Endothelial cell of umbilical vein (primary cell): ENCODE measurements around the gene AQP9. TPM values are rescaled to one million over a fixed set of nuclear protein-coding genes. Genes with fewer than 3 reads are reported as not detected.

Experiments used
- BruUV-seq: library from RNA; stranded (reverse); fragments of 400-500 nt; replicated peaks from 2 replicates; lab custom pipeline; 2021; lab: Mats Ljungman, UMichigan
- CTCF ChIA-PET: fragments of 300-600, 350-600 bp; sonication (Branson Sonifier 250); formaldehyde crosslinking; loops from one replicate; lab custom pipeline; 2021; ENCODE audit warnings: antibody characterized with exemption, inconsistent platforms; lab: Charles Lee
- POLR2A ChIA-PET: fragments of 300-600, 350-600 bp; sonication (Branson Sonifier 250); formaldehyde crosslinking; loops from one replicate; lab custom pipeline; 2021; ENCODE audit warnings: antibody characterized with exemption, inconsistent platforms; lab: Charles Lee
- DNase-seq: peaks from one replicate; pipeline ENCODE4 v3.0.0-alpha.2; 2011; ENCODE audit warnings: low read depth, low spot score
- FAIRE-seq: peaks from 2 replicates; lab custom pipeline; 2011; peaks lifted over from hg19 to GRCh38; lab: Jason Lieb, UNC
- H2AFZ ChIP-seq: 2 replicates; pipeline ENCODE4 v1.6.0; 2012; ENCODE audit warnings: low read depth, low read length, control low read depth, inconsistent platforms
- H3K27ac ChIP-seq: 2 replicates; pipeline ENCODE4 v1.5.1; 2011; ENCODE audit warnings: low read depth, mild to moderate bottlenecking, control low read depth, low read length, moderate library complexity; ENCODE audit not compliant: insufficient read depth
- H3K27me3 ChIP-seq, 2 experiments: 2 replicates each; pipeline versions ENCODE4 v1.6.0 to v1.6.1; 2011; ENCODE audit warnings: low read length in 2 of 2, mixed read lengths in 1 of 2; ENCODE audit not compliant: control insufficient read depth in 2 of 2, insufficient read depth in 2 of 2
- H3K36me3 ChIP-seq, 2 experiments: 2 replicates in 1 of 2; 3 replicates in 1 of 2; pipeline ENCODE4 v1.5.1; 2011; ENCODE audit warnings: low read length in 2 of 2, mild to moderate bottlenecking in 1 of 2, moderate library complexity in 1 of 2; ENCODE audit not compliant: control insufficient read depth in 2 of 2, insufficient read depth in 2 of 2; ENCODE audit errors: extremely low read depth in 1 of 2
- H3K4me1 ChIP-seq: 3 replicates; pipeline ENCODE4 v1.5.1; 2011; ENCODE audit warnings: mild to moderate bottlenecking, low read length; ENCODE audit not compliant: control insufficient read depth, insufficient read depth; ENCODE audit errors: extremely low read depth
- H3K4me2 ChIP-seq: 2 replicates; pipeline ENCODE4 v1.6.1; 2011; ENCODE audit warnings: low read length, control low read depth, mixed read lengths; ENCODE audit not compliant: insufficient read depth
- H3K4me3 ChIP-seq, 3 experiments: fragments of 200-600 bp in 1 of 3; sonication (generic), shearing (Covaris generic) in 1 of 3; replicated peaks in 1 of 3; 2 replicates each; pipeline ENCODE4 v1.5.1; 2011 to 2016; ENCODE audit warnings: control low read depth in 3 of 3, low read length in 3 of 3, mild to moderate bottlenecking in 2 of 3, inconsistent platforms in 1 of 3, low read depth in 1 of 3, moderate library complexity in 1 of 3; ENCODE audit not compliant: insufficient read depth in 1 of 3
- H3K79me2 ChIP-seq: 2 replicates; pipeline ENCODE4 v1.6.0; 2012; ENCODE audit warnings: low read length, inconsistent platforms; ENCODE audit not compliant: control insufficient read depth, insufficient read depth
- H3K9ac ChIP-seq: replicated peaks from 2 replicates; pipeline ENCODE3; 2011; ENCODE audit warnings: low read length, control low read depth; ENCODE audit not compliant: insufficient read depth; ENCODE audit errors: extremely low read depth
- H3K9me1 ChIP-seq: replicated peaks from 3 replicates; pipeline ENCODE4 v1.6.0; 2011; ENCODE audit warnings: mild to moderate bottlenecking, low read length; ENCODE audit not compliant: control insufficient read depth, insufficient read depth; ENCODE audit errors: extremely low read depth
- H3K9me3 ChIP-seq: replicated peaks from 2 replicates; pipeline ENCODE4 v1.5.1; 2012; ENCODE audit warnings: low read length, inconsistent platforms; ENCODE audit not compliant: control insufficient read depth, insufficient read depth
- H4K20me1 ChIP-seq: replicated peaks from 2 replicates; pipeline ENCODE3; 2011; ENCODE audit warnings: mild to moderate bottlenecking, low read length; ENCODE audit not compliant: control insufficient read depth, insufficient read depth; ENCODE audit errors: extremely low read depth
- EZH2 ChIP-seq: IDR thresholded peaks from 2 replicates; pipeline ENCODE4 v1.6.1; 2012; ENCODE audit warnings: borderline replicate concordance, low read depth, mild to moderate bottlenecking, moderate library complexity, low read length, inconsistent platforms; ENCODE audit not compliant: severe bottlenecking
- FOS ChIP-seq: IDR thresholded peaks from 2 replicates; pipeline ENCODE4 v1.6.1; 2011; ENCODE audit warnings: mild to moderate bottlenecking, low read length, moderate library complexity, borderline replicate concordance; ENCODE audit not compliant: insufficient read depth
- GATA2 ChIP-seq: IDR thresholded peaks from 2 replicates; pipeline ENCODE4 v1.7.0; 2011; ENCODE audit warnings: low read depth, mild to moderate bottlenecking, moderate library complexity, mixed read lengths, low read length; ENCODE audit not compliant: insufficient read length, insufficient read depth
- JUN ChIP-seq: IDR thresholded peaks from 2 replicates; pipeline ENCODE4 v1.6.1; 2011; ENCODE audit warnings: borderline replicate concordance, low read depth; ENCODE audit not compliant: insufficient read length, insufficient read depth
- MYC ChIP-seq: IDR thresholded peaks from one replicate; pipeline ENCODE4 v1.6.1; 2011; ENCODE audit warnings: mild to moderate bottlenecking, low read depth, low read length
- POLR2A ChIP-seq: IDR thresholded peaks from 2 replicates; pipeline ENCODE4 v1.6.1; 2012; ENCODE audit warnings: low read depth, mild to moderate bottlenecking, control low read depth, low read length
- POLR2AphosphoS5 ChIP-seq: IDR thresholded peaks from 2 replicates; pipeline ENCODE4 v1.6.1; 2012; ENCODE audit warnings: low read depth, mild to moderate bottlenecking, control low read depth, low read length, moderate library complexity; ENCODE audit not compliant: insufficient read depth
- dilution Hi-C: fragments of 300-500 bp; cut with MboI; formaldehyde crosslinking; loops from one replicate; pipeline ENCODE4 v1.15.0; 2019; ENCODE audit warnings: low sequenced_read_pairs; ENCODE audit not compliant: extremely low pct_ligation_motif_present
- intact Hi-C: fragments of 100-400 bp; cut with micrococcal nuclease; formaldehyde crosslinking; loops from one replicate; pipeline ENCODE4 v1.10.0; 2022
- polyA plus RNA-seq, 4 experiments: library from polyadenylated mRNA; depleted of rRNA in 3 of 4; stranded (reverse) in 3 of 4; unstranded in 1 of 4; fragments of >200 nt; gene quantifications; 2 replicates each; pipeline versions ENCODE4 v1.2.1 to v1.2.3, GENCODE V29; 2011 to 2012; ENCODE audit warnings: missing spikeins in 1 of 4
- total RNA-seq: library from RNA; stranded (reverse); gene quantifications from 2 replicates; pipeline ENCODE4 v1.2.3, GENCODE V29; 2021
- TF ChIP-seq, protein P1 (sequence below), 2 donors: IDR thresholded peaks; 1 replicate in 1 of 2; 2 replicates in 1 of 2; pipeline ENCODE4 v1.5.1; 2011; ENCODE audit warnings: low read length in 2 of 2, mild to moderate bottlenecking in 2 of 2, moderate library complexity in 2 of 2, control low read depth in 1 of 2, inconsistent platforms in 1 of 2, low read depth in 1 of 2; ENCODE audit not compliant: insufficient read depth in 1 of 2; ENCODE audit errors: extremely low read depth in 1 of 2

The AQP9 gene
- total and polyA plus RNA-seq, 2 donors (not counting 3 experiments of a cell fraction or from before 2014, with no cell fraction given): not detected

DNA sequence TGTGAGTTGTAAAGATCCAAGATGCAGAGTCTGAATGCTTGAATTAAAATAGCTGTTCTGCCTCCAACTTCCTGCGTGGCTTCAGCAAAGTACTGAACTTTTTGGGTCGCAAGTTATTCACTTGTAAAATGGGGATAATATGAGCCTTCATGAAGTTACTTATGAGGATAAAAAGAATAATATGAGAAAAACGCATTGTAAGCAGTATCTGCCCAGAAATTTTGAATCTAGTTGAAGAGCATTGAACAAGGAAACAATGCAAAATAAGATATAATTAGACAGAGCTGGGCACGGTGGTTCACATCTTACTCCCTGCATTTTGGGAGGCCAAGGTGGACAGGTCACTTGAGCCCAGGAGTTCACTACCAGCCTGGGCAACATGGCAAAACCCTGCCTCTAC is 37.8 kb downstream of the AQP9 start:
- DNase-seq (no peak), FAIRE-seq (no peak)
- Histone ChIP-seq H3K79me2 (no peaks in the 10 kb centered on the region), H3K4me3 (no peak overlapping the region), H3K9me3 (no peaks in the 10 kb centered on the region), H3K4me2 (no peak overlapping the region), H3K4me1 (peaks cover 20% of the 10 kb centered on the region), H3K27ac (no peak overlapping the region), H3K27me3 (no peaks in the 10 kb centered on the region), H3K9ac (no peak overlapping the region), H2AFZ (no peak overlapping the region), H3K36me3 (no peaks in the 10 kb centered on the region), H4K20me1 (no peaks in the 10 kb centered on the region), H3K9me1 (no peaks in the 10 kb centered on the region)
- intact Hi-C loops (no loop called here), dilution Hi-C loops (no loop called here)
- no TSS peak for BruUV-seq
- TF ChIP-seq GATA2 (no peak), MYC (no peak), POLR2A (no peak), FOS (no peak), JUN (no peak), EZH2 (no peak), POLR2AphosphoS5 (no peak)
- TF ChIP-seq, protein P1, sequence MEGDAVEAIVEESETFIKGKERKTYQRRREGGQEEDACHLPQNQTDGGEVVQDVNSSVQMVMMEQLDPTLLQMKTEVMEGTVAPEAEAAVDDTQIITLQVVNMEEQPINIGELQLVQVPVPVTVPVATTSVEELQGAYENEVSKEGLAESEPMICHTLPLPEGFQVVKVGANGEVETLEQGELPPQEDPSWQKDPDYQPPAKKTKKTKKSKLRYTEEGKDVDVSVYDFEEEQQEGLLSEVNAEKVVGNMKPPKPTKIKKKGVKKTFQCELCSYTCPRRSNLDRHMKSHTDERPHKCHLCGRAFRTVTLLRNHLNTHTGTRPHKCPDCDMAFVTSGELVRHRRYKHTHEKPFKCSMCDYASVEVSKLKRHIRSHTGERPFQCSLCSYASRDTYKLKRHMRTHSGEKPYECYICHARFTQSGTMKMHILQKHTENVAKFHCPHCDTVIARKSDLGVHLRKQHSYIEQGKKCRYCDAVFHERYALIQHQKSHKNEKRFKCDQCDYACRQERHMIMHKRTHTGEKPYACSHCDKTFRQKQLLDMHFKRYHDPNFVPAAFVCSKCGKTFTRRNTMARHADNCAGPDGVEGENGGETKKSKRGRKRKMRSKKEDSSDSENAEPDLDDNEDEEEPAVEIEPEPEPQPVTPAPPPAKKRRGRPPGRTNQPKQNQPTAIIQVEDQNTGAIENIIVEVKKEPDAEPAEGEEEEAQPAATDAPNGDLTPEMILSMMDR (IDR thresholded peaks at IDR 0.05; ENCODE audit: extremely low read depth in 1 of 2, insufficient read depth in 1 of 2, low read depth in 1 of 2, low read length in 2 of 2): no peak
- ChIA-PET CTCF (interaction anchor here (1.0 to 9.3 kb wide), 3 partner anchors 106 to 315 kb away, joined by 3 to 72 read pairs (median 6); no protein-coding TSS in a partner anchor), POLR2A (no interaction called here)
